ENCODE results near the gene CLUH.
A peak's percentile ranks its signal among the peaks of the same experiment; 100 is the strongest.

The CLUH gene

DNA sequence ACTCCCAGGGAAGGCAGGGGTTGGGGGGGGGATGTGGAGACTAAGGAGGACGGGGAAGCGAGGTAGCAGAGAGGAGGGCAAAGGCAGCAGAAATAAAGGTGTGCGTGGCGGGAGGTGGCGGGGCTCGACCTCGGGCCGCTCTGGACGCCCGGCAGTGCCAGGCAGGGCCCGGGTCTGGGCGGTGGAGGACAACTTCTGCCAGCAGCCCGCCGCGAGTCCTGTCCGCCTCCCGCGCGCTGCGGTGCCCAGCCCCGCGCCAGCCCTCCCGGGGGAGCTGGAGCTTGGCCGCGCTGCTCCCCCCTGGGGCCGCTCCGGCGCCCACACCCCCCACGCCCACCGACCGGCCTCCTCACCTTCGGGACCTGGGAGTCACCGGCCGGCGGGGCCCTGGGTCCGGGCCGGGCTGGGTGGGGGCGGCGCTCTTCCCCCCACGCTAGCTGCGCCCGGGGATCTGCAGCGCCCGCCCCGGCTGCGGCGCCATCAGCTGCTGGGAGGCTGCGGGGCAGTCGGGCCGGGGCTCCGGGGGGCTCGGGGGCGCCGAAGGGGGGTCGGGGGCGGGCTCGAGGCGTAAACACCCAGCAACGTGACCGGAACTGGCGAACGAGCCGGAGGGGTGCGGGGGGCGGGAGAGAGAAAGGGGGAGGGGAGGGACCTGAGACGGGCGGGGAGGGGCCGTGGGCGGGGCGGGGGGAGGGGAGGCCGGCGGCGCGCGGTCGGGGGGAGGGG is 37.7 kb upstream of the CLUH start, which contains the start of gene CCDC92B:
Gene CCDC92B (minus strand): TSS at position 595 of the 726 bp plus-strand sequence. CDS start 14,507 bp downstream, outside the sequence.
- TF ChIP-seq, protein P1, sequence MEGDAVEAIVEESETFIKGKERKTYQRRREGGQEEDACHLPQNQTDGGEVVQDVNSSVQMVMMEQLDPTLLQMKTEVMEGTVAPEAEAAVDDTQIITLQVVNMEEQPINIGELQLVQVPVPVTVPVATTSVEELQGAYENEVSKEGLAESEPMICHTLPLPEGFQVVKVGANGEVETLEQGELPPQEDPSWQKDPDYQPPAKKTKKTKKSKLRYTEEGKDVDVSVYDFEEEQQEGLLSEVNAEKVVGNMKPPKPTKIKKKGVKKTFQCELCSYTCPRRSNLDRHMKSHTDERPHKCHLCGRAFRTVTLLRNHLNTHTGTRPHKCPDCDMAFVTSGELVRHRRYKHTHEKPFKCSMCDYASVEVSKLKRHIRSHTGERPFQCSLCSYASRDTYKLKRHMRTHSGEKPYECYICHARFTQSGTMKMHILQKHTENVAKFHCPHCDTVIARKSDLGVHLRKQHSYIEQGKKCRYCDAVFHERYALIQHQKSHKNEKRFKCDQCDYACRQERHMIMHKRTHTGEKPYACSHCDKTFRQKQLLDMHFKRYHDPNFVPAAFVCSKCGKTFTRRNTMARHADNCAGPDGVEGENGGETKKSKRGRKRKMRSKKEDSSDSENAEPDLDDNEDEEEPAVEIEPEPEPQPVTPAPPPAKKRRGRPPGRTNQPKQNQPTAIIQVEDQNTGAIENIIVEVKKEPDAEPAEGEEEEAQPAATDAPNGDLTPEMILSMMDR (conservative IDR thresholded peaks at IDR 0.05; ENCODE audit: low read depth, low read length): no peak
- no peak within 1 kb of the TSS for H3K4me3 ChIP-seq (ENCODE audit: low read depth, low read length)

DNA sequence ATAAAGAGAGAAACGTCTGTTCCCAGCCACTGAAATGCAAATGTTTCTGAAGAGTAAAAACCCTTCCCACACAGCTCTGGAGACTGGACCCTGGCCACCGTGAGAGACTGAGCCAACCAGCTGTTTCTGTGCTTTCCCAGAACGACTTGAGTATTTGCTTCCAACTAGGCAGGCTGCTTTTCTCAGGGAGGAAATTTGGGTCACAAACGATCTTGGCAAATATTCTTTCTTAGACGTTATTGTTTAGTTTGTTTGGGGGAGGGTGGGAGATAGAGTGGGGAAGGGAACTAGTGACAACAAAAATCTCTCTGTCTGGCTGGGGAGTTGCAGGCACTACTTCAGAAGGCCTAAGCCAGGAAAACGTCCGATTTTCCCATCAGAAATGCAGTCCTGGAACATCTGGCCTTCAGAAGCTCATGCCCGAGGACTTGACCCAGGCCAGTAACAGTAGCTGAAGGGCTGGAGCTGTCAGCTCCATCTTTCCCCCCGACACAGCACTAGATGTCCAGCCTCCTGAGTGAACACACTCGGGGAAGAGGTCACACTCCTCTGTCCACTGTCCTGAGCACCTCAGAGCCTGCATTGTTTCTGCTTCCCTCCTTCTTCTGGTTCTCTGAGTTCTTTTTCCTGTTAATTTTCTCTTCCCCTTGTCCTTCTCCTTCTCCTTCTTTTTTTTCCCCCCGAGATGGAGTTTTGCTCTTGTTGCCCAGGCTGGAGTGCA is 33.9 kb upstream of the CLUH start:
- TF ChIP-seq, protein P1 (conservative IDR thresholded peaks at IDR 0.05; ENCODE audit: low read depth, low read length): no peak
- no peak for DNase-seq (ENCODE audit: low read depth)
- H3K4me3 ChIP-seq (ENCODE audit: low read depth, low read length): no peak overlapping the region

More for the DNA sequence above, 37.7 kb upstream of the CLUH start, which contains the start of gene CCDC92B:
- no peak for DNase-seq (ENCODE audit: low read depth)

GRCh38 chr17:2737693-2738092 is 26.1 kb upstream of the CLUH start:
- no peak for DNase-seq (ENCODE audit: low read depth)
- TF ChIP-seq, protein P1 (conservative IDR thresholded peaks at IDR 0.05; ENCODE audit: low read depth, low read length): no peak
- no peak overlapping the region for H3K4me3 ChIP-seq (ENCODE audit: low read depth, low read length)

- DNase-seq (ENCODE audit: low read depth): no peak
- no peak overlapping the region for H3K4me3 ChIP-seq (ENCODE audit: low read depth, low read length)
- TF ChIP-seq, protein P1 (conservative IDR thresholded peaks at IDR 0.05; ENCODE audit: low read depth, low read length): no peak
Observed at GRCh38 chr17:2736956-2737355, 25.4 kb upstream of the CLUH start.

DNA sequence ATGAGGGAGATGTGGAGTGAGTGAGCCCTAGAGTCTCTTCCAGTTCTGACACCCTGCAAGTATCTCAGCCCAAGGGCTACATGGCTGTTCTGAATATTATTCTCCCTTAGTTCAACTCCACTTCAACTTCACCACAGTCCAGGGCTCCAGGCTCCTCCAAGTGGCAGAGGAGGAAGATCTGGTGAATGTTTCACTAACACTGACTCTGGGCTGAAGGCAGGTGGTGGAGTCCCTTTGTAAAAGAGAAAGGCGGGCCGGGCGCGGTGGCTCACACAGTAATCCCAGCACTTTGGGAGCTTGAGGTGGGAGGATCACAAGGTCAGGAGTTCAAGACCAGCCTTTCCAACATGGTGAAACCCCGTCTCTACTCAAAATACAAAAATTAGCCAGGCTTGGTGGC is 24.3 kb upstream of the CLUH start:
- no peak overlapping the region for H3K4me3 ChIP-seq (ENCODE audit: low read depth, low read length)
- TF ChIP-seq, protein P1 (conservative IDR thresholded peaks at IDR 0.05; ENCODE audit: low read depth, low read length): no peak
- DNase-seq (ENCODE audit: low read depth): peak; percentile 9

DNA sequence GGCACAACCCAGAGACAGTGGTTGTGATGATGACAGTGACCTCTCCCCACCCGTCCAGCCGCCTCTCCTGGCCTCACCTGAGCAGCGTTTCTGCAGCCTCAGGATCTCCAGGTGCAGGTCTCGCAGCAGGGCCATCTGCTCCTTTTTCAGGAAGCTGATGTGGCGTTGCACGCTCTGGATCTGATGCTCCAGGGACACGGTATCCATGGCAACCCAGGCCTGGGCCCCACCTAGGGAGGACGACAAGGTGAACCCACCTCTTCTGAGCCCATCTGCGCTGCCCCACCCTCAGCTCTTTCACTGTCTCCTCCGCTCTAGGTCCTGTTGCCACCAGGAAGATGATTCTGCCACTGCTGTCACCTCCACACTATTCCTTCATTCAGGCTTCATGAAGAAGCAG is 23.4 kb upstream of the CLUH start:
- no peak overlapping the region for H3K4me3 ChIP-seq (ENCODE audit: low read depth, low read length)
- TF ChIP-seq, protein P1 (conservative IDR thresholded peaks at IDR 0.05; ENCODE audit: low read depth, low read length): no peak
- no peak for DNase-seq (ENCODE audit: low read depth)
